ENCODE measurements around the gene PATZ1. TPM values are rescaled to one million over a fixed set of nuclear protein-coding genes. Genes with fewer than 3 reads are reported as not detected.

Gene PATZ1
- total and polyA plus RNA-seq, 9 of the 15 experiments (the other 6 are each of a cell fraction or from before 2014, with no cell fraction given): 0.63 to 7.8 (median 4.2) TPM

DNA sequence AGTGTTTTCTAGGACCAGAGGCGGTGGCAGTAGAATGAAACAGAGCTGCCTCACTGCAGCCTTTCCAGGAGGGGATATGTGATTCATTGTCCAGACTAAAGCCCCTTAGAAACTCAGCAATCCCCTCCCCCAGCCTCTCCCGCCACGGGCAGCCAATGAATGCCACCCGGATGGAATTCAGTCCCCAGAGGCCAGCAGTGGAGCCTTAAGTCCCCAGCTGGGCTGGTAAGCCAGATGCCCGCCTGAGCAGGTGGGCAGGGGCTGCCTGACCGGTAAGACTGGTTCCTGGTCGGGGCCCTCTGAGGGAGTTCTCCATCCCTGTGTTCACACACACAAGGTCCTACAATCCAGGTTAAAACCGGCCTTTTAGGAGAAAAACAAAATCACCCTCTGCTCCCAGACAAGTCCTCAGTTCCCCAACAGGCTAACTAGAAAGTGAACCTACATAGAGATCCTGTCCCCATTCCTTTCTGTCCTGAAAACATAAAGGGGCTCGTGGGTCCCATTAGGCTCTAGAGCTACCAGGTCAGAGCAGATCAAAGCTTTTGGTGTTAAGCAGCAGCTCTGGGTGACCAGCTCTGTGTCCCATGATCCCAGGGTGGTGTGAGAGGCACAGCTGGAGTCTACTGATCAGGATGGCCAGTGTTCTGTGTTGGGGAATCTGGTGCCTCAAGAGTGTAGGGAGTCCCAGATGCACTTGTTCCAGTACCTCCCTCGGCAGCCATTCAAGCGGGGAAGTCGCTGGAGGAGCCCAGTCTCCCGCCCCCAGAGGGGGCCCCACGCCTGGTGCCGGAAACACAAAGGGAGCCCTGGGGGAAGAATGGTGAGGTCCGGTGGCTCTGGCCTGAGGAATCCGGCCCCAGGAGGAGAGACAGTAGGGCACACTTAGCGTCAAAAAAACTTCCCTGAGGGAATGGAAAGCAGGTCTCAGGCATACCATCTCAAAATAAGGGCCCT, 2.6 kb downstream of the PATZ1 start:
- DNase-seq (ENCODE audit: extremely low read depth in 1 of 4, low spot score in 3 of 4) (peak in 2 of 4 experiments; percentile 15 to 16), ATAC-seq (peak; percentile 8; the same call in 1 of the 3 replicates), FAIRE-seq (no peak)
- Histone ChIP-seq H4K20me1 (replicated peaks; ENCODE audit: control insufficient read depth, insufficient read depth, low read length) (0 out of 2 replicates have a peak, but pooled peaks cover 2% of the 10 kb centered on the region), H3K79me2 (ENCODE audit: control insufficient read depth, insufficient read depth, low read length) (peaks cover 3% of the 10 kb centered on the region; the same call in 2 of the 3 replicates), H3K4me2 (ENCODE audit: insufficient read depth, low read length) (peak overlapping the region; percentile 21), H3K9ac (ENCODE audit: insufficient read depth in 1 of 2, low read depth in 2 of 2, low read length in 2 of 2) (peak overlapping the region; percentile 30 to 73; a peak in 3 of 4 replicates), H3K9me3 (replicated peaks; ENCODE audit: control insufficient read depth, insufficient read depth, low read depth, low read length) (no peaks in the 10 kb centered on the region), H3K36me3 (ENCODE audit: control insufficient read depth, insufficient read depth, low read length) (peaks cover 28% of the 10 kb centered on the region; the same call in 2 of the 3 replicates), H3K9me1 (ENCODE audit: control insufficient read depth, insufficient read depth, low read length) (no peaks in the 10 kb centered on the region), H3K4me3 (no peak overlapping the region), H3K4me1 (replicated peaks in 1 of 2; ENCODE audit: control insufficient read depth in 2 of 2, insufficient read depth in 2 of 2, low read length in 2 of 2) (peaks cover 2 to 42% of the 10 kb centered on the region in 2 experiments; a peak in 4 of 5 replicates), H3K27me3 (ENCODE audit: control insufficient read depth in 2 of 2, insufficient read depth in 2 of 2, low read length in 2 of 2) (no peaks in the 10 kb centered on the region), H2AFZ (ENCODE audit: low read depth, low read length) (no peak overlapping the region), H3K27ac (ENCODE audit: extremely low read depth, low read depth, low read length) (no peak overlapping the region)
- BruUV-seq (replicated peaks): no TSS peak
- CTCF ChIA-PET (ENCODE audit: low intra/inter-chr PET ratio): no interaction called here
- in situ Hi-C loops (cut with MboI): no loop called here
- 47% methylated on average over 16 of the region's 18 CpGs for WGBS (ENCODE audit: insufficient coverage, low coverage, missing lambda C conversion rate)
- POLR2A ChIA-PET: interaction anchor here (0.6 to 0.9 kb wide), 2 partner anchors 11 to 146 kb away, joined by 3 to 4 read pairs; no protein-coding TSS in a partner anchor
- TF ChIP-seq KDM2B (CRISPR knock-in tag; IDR thresholded peaks at IDR 0.05) (no peak), WHSC1 (IDR thresholded peaks at IDR 0.05; ENCODE audit: low read length) (no peak), FIP1L1 (IDR thresholded peaks at IDR 0.05; ENCODE audit: low read depth, low read length, poor library complexity, severe bottlenecking) (no peak), ZNF79 (CRISPR knock-in tag; IDR thresholded peaks at IDR 0.05; ENCODE audit: low read depth) (no peak)
- TF ChIP-seq, protein P1, sequence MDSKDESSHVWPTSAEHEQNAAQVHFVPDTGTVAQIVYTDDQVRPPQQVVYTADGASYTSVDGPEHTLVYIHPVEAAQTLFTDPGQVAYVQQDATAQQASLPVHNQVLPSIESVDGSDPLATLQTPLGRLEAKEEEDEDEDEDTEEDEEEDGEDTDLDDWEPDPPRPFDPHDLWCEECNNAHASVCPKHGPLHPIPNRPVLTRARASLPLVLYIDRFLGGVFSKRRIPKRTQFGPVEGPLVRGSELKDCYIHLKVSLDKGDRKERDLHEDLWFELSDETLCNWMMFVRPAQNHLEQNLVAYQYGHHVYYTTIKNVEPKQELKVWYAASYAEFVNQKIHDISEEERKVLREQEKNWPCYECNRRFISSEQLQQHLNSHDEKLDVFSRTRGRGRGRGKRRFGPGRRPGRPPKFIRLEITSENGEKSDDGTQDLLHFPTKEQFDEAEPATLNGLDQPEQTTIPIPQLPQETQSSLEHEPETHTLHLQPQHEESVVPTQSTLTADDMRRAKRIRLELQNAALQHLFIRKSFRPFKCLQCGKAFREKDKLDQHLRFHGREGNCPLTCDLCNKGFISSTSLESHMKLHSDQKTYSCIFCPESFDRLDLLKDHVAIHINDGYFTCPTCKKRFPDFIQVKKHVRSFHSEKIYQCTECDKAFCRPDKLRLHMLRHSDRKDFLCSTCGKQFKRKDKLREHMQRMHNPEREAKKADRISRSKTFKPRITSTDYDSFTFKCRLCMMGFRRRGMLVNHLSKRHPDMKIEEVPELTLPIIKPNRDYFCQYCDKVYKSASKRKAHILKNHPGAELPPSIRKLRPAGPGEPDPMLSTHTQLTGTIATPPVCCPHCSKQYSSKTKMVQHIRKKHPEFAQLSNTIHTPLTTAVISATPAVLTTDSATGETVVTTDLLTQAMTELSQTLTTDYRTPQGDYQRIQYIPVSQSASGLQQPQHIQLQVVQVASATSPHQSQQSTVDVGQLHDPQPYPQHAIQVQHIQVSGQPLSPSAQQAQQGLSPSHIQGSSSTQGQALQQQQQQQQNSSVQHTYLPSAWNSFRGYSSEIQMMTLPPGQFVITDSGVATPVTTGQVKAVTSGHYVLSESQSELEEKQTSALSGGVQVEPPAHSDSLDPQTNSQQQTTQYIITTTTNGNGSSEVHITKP (IDR thresholded peaks at IDR 0.05; ENCODE audit: partially characterized antibody): peak; percentile 72
- intact Hi-C loops (cut with micrococcal nuclease): no loop called here

All from K562 (cell line).